ENCODE results near the gene SLC38A8. TPM values are rescaled to one million over a fixed set of nuclear protein-coding genes. Genes with fewer than 3 reads are reported as not detected.

SLC38A8 gene
- total and polyA plus RNA-seq, 12 donors: 0.45 to 30.8 (median 3.2) TPM; not detected in 8

DNA sequence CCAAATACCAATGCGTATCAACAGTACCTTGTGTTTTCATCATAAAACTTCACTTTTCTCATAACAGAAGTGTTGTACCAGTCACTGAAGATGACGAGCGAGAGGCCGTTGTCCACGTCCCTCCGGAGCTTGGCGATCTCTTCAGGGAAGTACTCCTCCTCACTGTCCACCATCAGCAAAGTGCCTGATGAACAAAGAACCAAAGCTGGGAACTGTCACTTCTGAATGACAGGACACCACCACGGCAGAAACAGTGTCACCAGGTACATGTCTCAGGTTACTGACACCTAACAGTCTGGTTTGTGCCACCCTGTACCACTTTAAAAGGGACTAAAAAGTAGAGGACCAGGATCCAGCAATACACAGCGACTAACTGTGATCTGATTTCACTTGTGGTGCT, 25.0 kb upstream of the SLC38A8 start:
- H3K27me3 ChIP-seq: no peaks in the 10 kb centered on the region
- H3K4me1 ChIP-seq: peaks cover 0 to 15% (median 4%) of the 10 kb centered on the region in 9 donors
- no peaks in the 10 kb centered on the region for H3K9me3 ChIP-seq
- DNase-seq (no peak), ATAC-seq (no peak)
- H3K36me3 ChIP-seq: peaks cover 0 to 100% (median 51%) of the 10 kb centered on the region in 9 donors
- TF ChIP-seq CTCF (IDR thresholded peaks at IDR 0.05): no peak
- H3K4me3 ChIP-seq: no peak overlapping the region
- H3K27ac ChIP-seq: no peak overlapping the region
- intact Hi-C loops (cut with DNase I): loop anchor here in 6 of 10 donors (2.0 to 10.0 kb wide), 4 partner anchors 101 to 243 kb away; no protein-coding TSS in a partner anchor
- WGBS, 2 donors: 89 to 90% methylated on average over 9 of the region's 9 CpGs

DNA sequence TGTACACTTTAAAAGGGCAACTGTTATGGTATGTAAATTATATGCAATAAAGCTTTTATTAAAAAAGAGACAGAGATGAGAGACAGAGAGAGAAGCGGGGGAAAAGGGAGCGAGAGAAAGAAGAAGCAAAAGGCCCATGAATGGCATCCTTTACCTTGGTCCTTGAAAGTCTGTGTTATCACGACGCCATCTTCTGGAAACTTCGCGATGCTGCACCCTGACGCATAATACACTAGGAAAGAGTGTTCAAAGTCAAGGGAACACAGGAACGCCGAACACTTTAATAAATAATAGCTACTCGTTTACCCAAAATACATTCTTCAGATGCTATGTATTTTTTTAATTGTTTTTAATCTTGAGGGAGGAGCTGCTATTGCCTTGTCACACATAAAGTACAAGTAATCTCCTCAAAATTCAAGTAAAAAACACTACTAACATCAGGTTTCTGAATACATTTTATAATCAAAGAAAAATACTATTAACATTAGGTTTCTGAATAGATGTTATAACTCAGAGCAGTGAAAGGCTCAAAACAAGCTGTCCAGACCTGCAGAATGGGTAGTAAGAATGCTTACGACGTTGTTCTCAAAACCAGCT, 23.0 kb upstream of the SLC38A8 start:
- 42 to 44% methylated on average over 12 of the region's 12 CpGs for WGBS, 2 donors
- intact Hi-C loops (cut with DNase I): loop anchor here in 6 of 10 donors (2.0 to 10.0 kb wide), 5 partner anchors 99 to 241 kb away; no protein-coding TSS in a partner anchor
- peaks cover 0 to 14% (median 10%) of the 10 kb centered on the region in 9 donors for H3K4me1 ChIP-seq
- H3K9me3 ChIP-seq: no peaks in the 10 kb centered on the region
- no peak overlapping the region for H3K27ac ChIP-seq
- no peak for DNase-seq
- peak in 4 of 8 donors; percentile 38 to 44 (median 42) for ATAC-seq
- TF ChIP-seq CTCF (IDR thresholded peaks at IDR 0.05): peak; percentile 34 to 74 (median 71)
- peaks cover 2 to 100% (median 58%) of the 10 kb centered on the region in 9 donors for H3K36me3 ChIP-seq
- H3K4me3 ChIP-seq: no peak overlapping the region
- no peaks in the 10 kb centered on the region for H3K27me3 ChIP-seq

GRCh38 chr16:84063980-84064379, 21.4 kb upstream of the SLC38A8 start:
- Histone ChIP-seq H3K36me3 (peaks cover 2 to 100% (median 57%) of the 10 kb centered on the region in 9 donors), H3K4me3 (no peak overlapping the region), H3K9me3 (no peaks in the 10 kb centered on the region), H3K27ac (no peak overlapping the region), H3K4me1 (peaks cover 0 to 18% (median 7%) of the 10 kb centered on the region in 9 donors), H3K27me3 (no peaks in the 10 kb centered on the region)
- WGBS, 2 donors: 85 to 87% methylated on average over 4 of the region's 4 CpGs
- no peak for TF ChIP-seq CTCF (IDR thresholded peaks at IDR 0.05)
- intact Hi-C loops (cut with DNase I): loop anchor here (2.0 to 10.0 kb wide), 11 partner anchors 95 to 242 kb away; partner anchors contain the start of gene NECAB2 (in 3 of the 10)
- DNase-seq: no peak
- no peak for ATAC-seq

- 41 to 42% methylated on average over 25 of the region's 25 CpGs for WGBS, 2 donors
- Histone ChIP-seq H3K4me3 (no peak overlapping the region), H3K9me3 (no peaks in the 10 kb centered on the region), H3K36me3 (peaks cover 2 to 100% (median 47%) of the 10 kb centered on the region in 9 donors), H3K27me3 (no peaks in the 10 kb centered on the region), H3K27ac (peak overlapping the region in 3 of 10 donors; percentile 3 to 21 (median 10)), H3K4me1 (peaks cover 0 to 28% (median 16%) of the 10 kb centered on the region in 9 donors)
- ATAC-seq (peak; percentile 81 to 92 (median 86)), DNase-seq (peak; percentile 79 to 81)
- intact Hi-C loops (cut with DNase I): loop anchor here (2.0 to 10.0 kb wide), 10 partner anchors 94 to 241 kb away; partner anchors contain the start of gene NECAB2 (in 3 of the 10)
- TF ChIP-seq CTCF (IDR thresholded peaks at IDR 0.05): peak; percentile 78 to 91 (median 87)
These were observed 20.4 kb upstream of the SLC38A8 start for GRCh38 chr16:84062734-84063640.
